GM12878 (cell line): Measurements from ENCODE around the gene DFFB. TPM values are rescaled to one million over a fixed set of nuclear protein-coding genes. Genes with fewer than 3 reads are reported as not detected.

ENCODE experiments used
- ATAC-seq: fragments of 200-7000 bp; cut with Tn5 transposase; 3 replicates; pipeline ENCODE4 v1.9.1; 2020; ENCODE audit warnings: mild to moderate bottlenecking, moderate library complexity
- BruUV-seq: library from RNA; stranded (reverse); fragments of 400-500 nt; replicated peaks from 2 replicates; lab custom pipeline; 2021; lab: Mats Ljungman, UMichigan
- CTCF ChIA-PET: fragments of 300-600 bp; sonication (Branson Sonifier 250); formaldehyde crosslinking; extraction: SDS; loops from one replicate; lab custom pipeline; 2021; ENCODE audit warnings: inconsistent platforms; lab: Yijun Ruan, JAX
- POLR2A ChIA-PET: fragments of 350-600 bp; formaldehyde crosslinking; extraction: SDS; loops from one replicate; lab custom pipeline; 2021; ENCODE audit warnings: inconsistent platforms; lab: Charles Lee
- RAD21 ChIA-PET: fragments of 300-600 bp; sonication (Branson Sonifier 250); formaldehyde crosslinking; loops from one replicate; lab custom pipeline; 2023; ENCODE audit warnings: antibody characterized with exemption; ENCODE audit not compliant: unreplicated experiment; lab: Charles Lee
- SMC1A ChIA-PET: fragments of 300-600 bp; sonication (Branson Sonifier 250); formaldehyde crosslinking; loops from one replicate; lab custom pipeline; 2023; ENCODE audit not compliant: unreplicated experiment, uncharacterized antibody; lab: Charles Lee
- DNase-seq: peaks from one replicate; pipeline ENCODE4 v3.0.0-alpha.2; 2011; ENCODE audit warnings: low read depth, low spot score
- FAIRE-seq: peaks from 3 replicates; lab custom pipeline; 2011; peaks lifted over from hg19 to GRCh38; lab: Jason Lieb, UNC
- H2AFZ ChIP-seq: 2 replicates; pipeline ENCODE4 v1.6.0; 2011; ENCODE audit warnings: low read depth, low read length, control low read depth; ENCODE audit not compliant: control insufficient read depth
- H3K27ac ChIP-seq: 2 replicates; pipeline ENCODE4 v1.5.1; 2011; ENCODE audit warnings: control low read depth; ENCODE audit not compliant: control insufficient read depth, insufficient read depth
- H3K27me3 ChIP-seq, 2 experiments: replicated peaks in 1 of 2; 2 replicates each; pipeline versions ENCODE4 v1.6.0 to v1.6.1; 2011; ENCODE audit warnings: low read length in 1 of 2; ENCODE audit not compliant: control insufficient read depth in 2 of 2, insufficient read depth in 2 of 2
- H3K36me3 ChIP-seq, 2 experiments: 2 replicates each; pipeline ENCODE4 v1.5.1; 2011; ENCODE audit warnings: low read length in 1 of 2; ENCODE audit not compliant: control insufficient read depth in 2 of 2, insufficient read depth in 2 of 2
- H3K4me1 ChIP-seq: 2 replicates; pipeline ENCODE4 v1.6.1; 2011; ENCODE audit warnings: mild to moderate bottlenecking, low read length, moderate library complexity, mixed read lengths; ENCODE audit not compliant: control insufficient read depth, insufficient read depth
- H3K4me2 ChIP-seq: 2 replicates; pipeline ENCODE4 v1.6.0; 2011; ENCODE audit warnings: control low read depth; ENCODE audit not compliant: control insufficient read depth, insufficient read depth
- H3K4me3 ChIP-seq: fragments of 200-600 bp; sonication (generic); 2 replicates; pipeline ENCODE4 v1.5.1; 2016
- H3K79me2 ChIP-seq: 2 replicates; pipeline ENCODE4 v1.6.0; 2011; ENCODE audit warnings: low read length; ENCODE audit not compliant: control insufficient read depth, insufficient read depth
- H3K9ac ChIP-seq: 2 replicates; pipeline ENCODE4 v1.8.0; 2011; ENCODE audit warnings: low read length, control low read depth, mixed read lengths; ENCODE audit not compliant: control insufficient read depth, insufficient read depth
- H3K9me3 ChIP-seq: replicated peaks from 3 replicates; pipeline ENCODE4 v1.5.1; 2011; ENCODE audit warnings: mild to moderate bottlenecking, low read length; ENCODE audit not compliant: control insufficient read depth, insufficient read depth
- H4K20me1 ChIP-seq: 2 replicates; pipeline ENCODE4 v1.6.0; 2011; ENCODE audit not compliant: control insufficient read depth, insufficient read depth
- CBX5 ChIP-seq: sonication (generic); IDR thresholded peaks from 2 replicates; pipeline ENCODE4 v1.6.1; 2016; ENCODE audit warnings: low read depth, moderate library complexity, mild to moderate bottlenecking, inconsistent platforms
- EZH2 ChIP-seq: IDR thresholded peaks from 2 replicates; pipeline ENCODE4 v1.6.1; 2012; ENCODE audit warnings: low read depth, mild to moderate bottlenecking, control low read depth, inconsistent platforms, low read length, borderline replicate concordance; ENCODE audit not compliant: control insufficient read depth
- GABPA ChIP-seq: IDR thresholded peaks from 2 replicates; pipeline ENCODE4 v1.6.1; 2014; ENCODE audit warnings: antibody characterized with exemption, low read depth, mild to moderate bottlenecking, inconsistent platforms
- HCFC1 ChIP-seq: fragments of 150-350 bp; IDR thresholded peaks from 2 replicates; pipeline ENCODE4 v1.6.1; 2014; ENCODE audit warnings: low read length
- IKZF1 ChIP-seq: fragments of 450-650 bp; conservative IDR thresholded peaks from 2 replicates; pipeline ENCODE4 v1.6.1; 2017; ENCODE audit warnings: antibody characterized with exemption, mild to moderate bottlenecking
- TAF1 ChIP-seq: IDR thresholded peaks from 2 replicates; pipeline ENCODE4 v1.6.1; 2011; ENCODE audit warnings: mild to moderate bottlenecking, low read depth, low read length, borderline replicate concordance
- TCF12 ChIP-seq: IDR thresholded peaks from 2 replicates; pipeline ENCODE4 v1.6.1; 2011; ENCODE audit warnings: low read depth, mild to moderate bottlenecking, low read length
- WGBS: methylation state at CpG from one replicate; pipeline ENCODE4 v1.1.6; 2016; ENCODE audit warnings: low lambda C conversion rate; ENCODE audit not compliant: insufficient replicate concordance, insufficient coverage; ENCODE audit errors: missing lambda C conversion rate; 5-methylcytosine and 5-hydroxymethylcytosine counted together
- in situ Hi-C: fragments of 300-500 bp; cut with MboI; formaldehyde crosslinking; loops from 9 replicates; pipeline ENCODE4 v1.14.3; 2018; ENCODE audit warnings: mixed read lengths
- intact Hi-C: fragments of 100-400 bp; cut with micrococcal nuclease; formaldehyde crosslinking; loops from one replicate; pipeline ENCODE4 v1.14.2; 2022; ENCODE audit not compliant: unreplicated experiment
- polyA plus RNA-seq, 11 experiments: library from polyadenylated mRNA; depleted of rRNA in 4 of 11; unstranded in 6 of 11; stranded (reverse) in 5 of 11; fragments of >200 nt; fragmentation: Nextera tagmentation in 4 of 11; fragmentation: Illumina TruSeq in 1 of 11; extraction: Ambion mirVana in 4 of 11; extraction: Trizol in 1 of 11; gene quantifications; 1 replicate in 1 of 11; 2 replicates in 10 of 11; pipeline versions ENCODE4 v1.2.1 to v1.2.3, GENCODE V29; 2011 to 2016; ENCODE audit warnings: inconsistent platforms in 2 of 11, missing spikeins in 2 of 11, low read depth in 1 of 11
- total RNA-seq, 4 experiments: library from RNA; depleted of rRNA in 3 of 4; stranded (reverse); fragments of >200 nt in 3 of 4; fragmentation: Illumina TruSeq in 1 of 4; extraction: Trizol in 1 of 4; gene quantifications; 2 replicates each; pipeline versions ENCODE4 v1.2.1 to v1.2.3, GENCODE V29; 2013 to 2021
- TF ChIP-seq, protein P1 (sequence below): IDR thresholded peaks from 2 replicates; pipeline ENCODE4 v1.6.1; 2012; ENCODE audit warnings: low read length, inconsistent platforms
- TF ChIP-seq, protein P2 (sequence below): fragments of 450-650 bp; IDR thresholded peaks from 2 replicates; pipeline ENCODE4 v1.6.1; 2016; ENCODE audit warnings: mild to moderate bottlenecking
- TF ChIP-seq, protein P3 (sequence below): fragments of 450-650 bp; IDR thresholded peaks from 2 replicates; pipeline ENCODE4 v1.6.1; 2017; ENCODE audit warnings: mild to moderate bottlenecking
- TF ChIP-seq, protein P4 (sequence below): IDR thresholded peaks from 2 replicates; pipeline ENCODE4 v1.6.1; 2011; ENCODE audit warnings: mild to moderate bottlenecking, low read depth, low read length, moderate library complexity; ENCODE audit not compliant: insufficient replicate concordance

The DFFB gene
- total and polyA plus RNA-seq, 10 of the 15 experiments (the other 5 are each of a cell fraction or from before 2014, with no cell fraction given) = 2.7 to 10.7 (median 6.5) TPM

DNA sequence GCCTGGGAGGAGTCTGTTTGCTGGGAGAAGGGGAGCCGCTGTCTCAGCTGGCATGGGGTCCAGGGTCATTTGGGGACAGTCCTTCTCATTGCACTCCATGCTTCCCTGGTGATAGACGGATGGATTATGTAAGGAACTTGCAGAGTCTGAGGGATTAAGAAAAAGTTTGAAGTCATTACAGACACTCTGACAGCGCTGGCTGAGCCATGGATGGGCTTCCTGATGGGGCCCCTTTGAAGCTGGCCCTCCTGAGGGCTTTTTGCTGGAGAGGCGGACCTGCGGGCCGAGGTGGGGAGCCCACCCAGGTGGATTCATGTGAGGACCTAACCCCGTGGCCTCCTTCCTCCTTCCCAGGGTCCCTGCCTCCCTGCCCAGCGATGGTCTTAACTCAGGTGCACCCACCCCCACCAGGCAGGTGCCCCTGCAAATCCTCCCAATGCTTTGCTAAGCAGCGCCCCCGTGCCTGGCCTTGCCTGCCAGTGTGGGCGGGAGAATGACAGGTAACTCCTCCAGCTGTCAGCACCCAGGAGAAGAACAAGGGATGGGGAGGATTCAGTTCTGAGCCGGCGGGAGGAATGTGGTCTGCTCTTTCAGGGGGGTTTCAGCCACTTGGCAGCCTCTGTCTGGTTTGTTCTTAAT, 67.0 kb downstream of the DFFB start:
- POLR2A ChIA-PET = no interaction called here
- no peak overlapping the region for H3K27ac ChIP-seq
- intact Hi-C loops (no loop called here), in situ Hi-C loops (no loop called here)
- SMC1A ChIA-PET = no interaction called here
- WGBS = 8% methylated on average over 12 of the region's 13 CpGs
- H2AFZ ChIP-seq = no peak overlapping the region
- ATAC-seq = no peak
- no peak overlapping the region for H3K4me3 ChIP-seq
- CTCF ChIA-PET = no interaction called here
- no peaks in the 10 kb centered on the region for H4K20me1 ChIP-seq
- no peak for FAIRE-seq
- RAD21 ChIA-PET = no interaction called here
- no peak overlapping the region for H3K4me2 ChIP-seq
- no peaks in the 10 kb centered on the region; the same call in 2 of the 3 replicates for H3K9me3 ChIP-seq
- no peak for TF ChIP-seq TAF1
- no peak for TF ChIP-seq IKZF1
- no peak for DNase-seq
- no peak overlapping the region for H3K9ac ChIP-seq
- H3K27me3 ChIP-seq = no peaks in the 10 kb centered on the region; a peak in 1 of 4 replicates
- H3K36me3 ChIP-seq = no peaks in the 10 kb centered on the region
- no TSS peak for BruUV-seq
- H3K79me2 ChIP-seq = no peaks in the 10 kb centered on the region
- H3K4me1 ChIP-seq = no peaks in the 10 kb centered on the region

DNA sequence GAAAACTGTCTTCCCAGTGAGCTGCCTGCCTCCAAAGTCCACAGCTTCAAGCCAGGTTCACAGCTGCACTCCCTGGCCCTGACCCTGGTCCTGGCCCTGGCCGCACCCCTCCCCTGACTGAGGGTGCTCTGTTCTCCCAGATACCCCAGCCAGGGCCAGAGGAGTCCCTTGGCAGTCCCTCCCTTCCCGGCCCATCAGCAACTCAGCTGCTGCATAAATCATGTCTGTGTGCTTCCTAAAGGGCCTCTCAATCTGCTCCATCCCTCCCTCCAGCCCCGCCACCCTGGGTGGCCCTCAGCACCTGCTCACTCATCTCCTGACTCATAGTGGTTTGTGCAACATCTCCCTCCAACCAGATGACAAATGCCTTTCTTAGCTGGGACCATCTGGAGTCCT, 67.5 kb downstream of the DFFB start:
- no peaks in the 10 kb centered on the region; the same call in 2 of the 3 replicates for H3K9me3 ChIP-seq
- FAIRE-seq (no peak), DNase-seq (no peak), ATAC-seq (no peak)
- H3K79me2 ChIP-seq = no peaks in the 10 kb centered on the region
- RAD21 ChIA-PET = no interaction called here
- intact Hi-C loops (no loop called here), in situ Hi-C loops (no loop called here)
- H3K27ac ChIP-seq = no peak overlapping the region
- H3K4me1 ChIP-seq = no peaks in the 10 kb centered on the region
- H3K4me3 ChIP-seq = no peak overlapping the region
- H3K4me2 ChIP-seq = no peak overlapping the region
- SMC1A ChIA-PET = no interaction called here
- CTCF ChIA-PET = no interaction called here
- H3K9ac ChIP-seq = no peak overlapping the region
- no peaks in the 10 kb centered on the region for H4K20me1 ChIP-seq
- POLR2A ChIA-PET = no interaction called here
- H3K27me3 ChIP-seq = no peaks in the 10 kb centered on the region; a peak in 1 of 4 replicates
- H2AFZ ChIP-seq = no peak overlapping the region
- 34% methylated on average over 3 of the region's 3 CpGs for WGBS
- BruUV-seq = no TSS peak
- no peaks in the 10 kb centered on the region for H3K36me3 ChIP-seq
- TF ChIP-seq, protein P1, sequence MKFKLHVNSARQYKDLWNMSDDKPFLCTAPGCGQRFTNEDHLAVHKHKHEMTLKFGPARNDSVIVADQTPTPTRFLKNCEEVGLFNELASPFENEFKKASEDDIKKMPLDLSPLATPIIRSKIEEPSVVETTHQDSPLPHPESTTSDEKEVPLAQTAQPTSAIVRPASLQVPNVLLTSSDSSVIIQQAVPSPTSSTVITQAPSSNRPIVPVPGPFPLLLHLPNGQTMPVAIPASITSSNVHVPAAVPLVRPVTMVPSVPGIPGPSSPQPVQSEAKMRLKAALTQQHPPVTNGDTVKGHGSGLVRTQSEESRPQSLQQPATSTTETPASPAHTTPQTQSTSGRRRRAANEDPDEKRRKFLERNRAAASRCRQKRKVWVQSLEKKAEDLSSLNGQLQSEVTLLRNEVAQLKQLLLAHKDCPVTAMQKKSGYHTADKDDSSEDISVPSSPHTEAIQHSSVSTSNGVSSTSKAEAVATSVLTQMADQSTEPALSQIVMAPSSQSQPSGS = no peak
- TF ChIP-seq GABPA (no peak), TCF12 (no peak), HCFC1 (no peak), EZH2 (no peak), CBX5 (no peak)
- TF ChIP-seq, protein P2, sequence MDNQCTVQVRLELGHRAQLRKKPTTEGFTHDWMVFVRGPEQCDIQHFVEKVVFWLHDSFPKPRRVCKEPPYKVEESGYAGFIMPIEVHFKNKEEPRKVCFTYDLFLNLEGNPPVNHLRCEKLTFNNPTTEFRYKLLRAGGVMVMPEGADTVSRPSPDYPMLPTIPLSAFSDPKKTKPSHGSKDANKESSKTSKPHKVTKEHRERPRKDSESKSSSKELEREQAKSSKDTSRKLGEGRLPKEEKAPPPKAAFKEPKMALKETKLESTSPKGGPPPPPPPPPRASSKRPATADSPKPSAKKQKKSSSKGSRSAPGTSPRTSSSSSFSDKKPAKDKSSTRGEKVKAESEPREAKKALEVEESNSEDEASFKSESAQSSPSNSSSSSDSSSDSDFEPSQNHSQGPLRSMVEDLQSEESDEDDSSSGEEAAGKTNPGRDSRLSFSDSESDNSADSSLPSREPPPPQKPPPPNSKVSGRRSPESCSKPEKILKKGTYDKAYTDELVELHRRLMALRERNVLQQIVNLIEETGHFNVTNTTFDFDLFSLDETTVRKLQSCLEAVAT = no peak
- TF ChIP-seq, protein P3, sequence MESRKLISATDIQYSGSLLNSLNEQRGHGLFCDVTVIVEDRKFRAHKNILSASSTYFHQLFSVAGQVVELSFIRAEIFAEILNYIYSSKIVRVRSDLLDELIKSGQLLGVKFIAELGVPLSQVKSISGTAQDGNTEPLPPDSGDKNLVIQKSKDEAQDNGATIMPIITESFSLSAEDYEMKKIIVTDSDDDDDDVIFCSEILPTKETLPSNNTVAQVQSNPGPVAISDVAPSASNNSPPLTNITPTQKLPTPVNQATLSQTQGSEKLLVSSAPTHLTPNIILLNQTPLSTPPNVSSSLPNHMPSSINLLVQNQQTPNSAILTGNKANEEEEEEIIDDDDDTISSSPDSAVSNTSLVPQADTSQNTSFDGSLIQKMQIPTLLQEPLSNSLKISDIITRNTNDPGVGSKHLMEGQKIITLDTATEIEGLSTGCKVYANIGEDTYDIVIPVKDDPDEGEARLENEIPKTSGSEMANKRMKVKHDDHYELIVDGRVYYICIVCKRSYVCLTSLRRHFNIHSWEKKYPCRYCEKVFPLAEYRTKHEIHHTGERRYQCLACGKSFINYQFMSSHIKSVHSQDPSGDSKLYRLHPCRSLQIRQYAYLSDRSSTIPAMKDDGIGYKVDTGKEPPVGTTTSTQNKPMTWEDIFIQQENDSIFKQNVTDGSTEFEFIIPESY = no peak
- TF ChIP-seq, protein P4, sequence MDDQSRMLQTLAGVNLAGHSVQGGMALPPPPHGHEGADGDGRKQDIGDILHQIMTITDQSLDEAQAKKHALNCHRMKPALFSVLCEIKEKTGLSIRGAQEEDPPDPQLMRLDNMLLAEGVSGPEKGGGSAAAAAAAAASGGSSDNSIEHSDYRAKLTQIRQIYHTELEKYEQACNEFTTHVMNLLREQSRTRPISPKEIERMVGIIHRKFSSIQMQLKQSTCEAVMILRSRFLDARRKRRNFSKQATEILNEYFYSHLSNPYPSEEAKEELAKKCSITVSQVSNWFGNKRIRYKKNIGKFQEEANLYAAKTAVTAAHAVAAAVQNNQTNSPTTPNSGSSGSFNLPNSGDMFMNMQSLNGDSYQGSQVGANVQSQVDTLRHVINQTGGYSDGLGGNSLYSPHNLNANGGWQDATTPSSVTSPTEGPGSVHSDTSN = no peak
